Smooth muscle cell (in vitro differentiated cells): ENCODE data around the gene FHIP2A. TPM values are rescaled to one million over a fixed set of nuclear protein-coding genes. Genes with fewer than 3 reads are reported as not detected.

Source experiments
- DNase-seq: peaks from one replicate; lab custom pipeline; 2025; ENCODE audit not compliant: unreplicated experiment; lab: John Stamatoyannopoulos, UW
- H2AFZ ChIP-seq: fragments of 200-600 bp; sonication (generic); 2 replicates; pipeline ENCODE4 v1.6.0; 2016; ENCODE audit warnings: antibody characterized with exemption, low read depth, mild to moderate bottlenecking
- H3F3A ChIP-seq: fragments of 200-600 bp; sonication (generic); 2 replicates; pipeline ENCODE4 v1.6.0; 2017; ENCODE audit warnings: antibody characterized with exemption, low read depth
- H3K27ac ChIP-seq: fragments of 200-600 bp; sonication (generic); 2 replicates; pipeline ENCODE4 v1.5.1; 2016; ENCODE audit warnings: low read depth, mild to moderate bottlenecking
- H3K27me3 ChIP-seq: fragments of 200-600 bp; sonication (generic); 2 replicates; pipeline ENCODE4 v1.6.1; 2016; ENCODE audit warnings: low read depth, mild to moderate bottlenecking
- H3K36me3 ChIP-seq: fragments of 200-600 bp; sonication (generic); 2 replicates; pipeline ENCODE4 v1.5.1; 2016; ENCODE audit warnings: low read depth
- H3K4me1 ChIP-seq: fragments of 200-600 bp; sonication (generic); 2 replicates; pipeline ENCODE4 v1.5.1; 2016; ENCODE audit warnings: low read depth
- H3K4me2 ChIP-seq: fragments of 200-600 bp; sonication (generic); 2 replicates; pipeline ENCODE4 v1.6.0; 2016; ENCODE audit warnings: mild to moderate bottlenecking
- H3K4me3 ChIP-seq: fragments of 200-600 bp; sonication (generic); 2 replicates; pipeline ENCODE4 v1.5.1; 2016; ENCODE audit warnings: mild to moderate bottlenecking
- H3K79me2 ChIP-seq: fragments of 200-600 bp; sonication (generic); 2 replicates; pipeline ENCODE4 v1.6.0; 2016; ENCODE audit warnings: low read depth, mild to moderate bottlenecking
- H3K9ac ChIP-seq: fragments of 200-600 bp; sonication (generic); 2 replicates; pipeline ENCODE4 v1.6.0; 2016; ENCODE audit warnings: low read depth
- H3K9me3 ChIP-seq: fragments of 200-600 bp; sonication (generic); replicated peaks from 2 replicates; pipeline ENCODE4 v1.5.1; 2016; ENCODE audit warnings: low read depth
- H4K20me1 ChIP-seq: fragments of 200-600 bp; sonication (generic); 2 replicates; pipeline ENCODE4 v1.6.0; 2016; ENCODE audit warnings: low read depth
- CTCF ChIP-seq: fragments of 200-600 bp; sonication (generic); IDR thresholded peaks from 2 replicates; pipeline ENCODE4 v1.5.1; 2017; ENCODE audit warnings: borderline replicate concordance, mild to moderate bottlenecking, antibody characterized with exemption; ENCODE audit not compliant: insufficient read depth, poor library complexity, severe bottlenecking
- WGBS: methylation state at CpG from one replicate; pipeline ENCODE4 v1.1.7; 2016; ENCODE audit warnings: low lambda C conversion rate; 5-methylcytosine and 5-hydroxymethylcytosine counted together
- polyA plus RNA-seq: library from polyadenylated mRNA; unstranded; fragments of >200 nt; fragmentation: Nextera tagmentation; extraction: Ambion mirVana; gene quantifications from 2 replicates; pipeline ENCODE4 v1.2.1, GENCODE V29; 2016
- total RNA-seq: library from RNA; depleted of rRNA; stranded (reverse); fragments of >200 nt; gene quantifications from 2 replicates; pipeline ENCODE4 v1.2.3, GENCODE V29; 2014

Gene FHIP2A
- total and polyA plus RNA-seq, 2 experiments from 2014 or later, result 15.3 to 34.9 TPM

GRCh38 chr10:114824391-114824790, 2.8 kb downstream of the FHIP2A start:
- no peak for TF ChIP-seq CTCF
- Histone ChIP-seq H3K4me1 (peaks cover 15% of the 10 kb centered on the region), H3K4me3 (peak overlapping the region; percentile 98), H3K36me3 (no peaks in the 10 kb centered on the region), H3F3A (peaks cover 9% of the 10 kb centered on the region), H2AFZ (no peak overlapping the region), H3K27me3 (no peaks in the 10 kb centered on the region), H3K9ac (no peak overlapping the region), H3K4me2 (peak overlapping the region; percentile 93), H4K20me1 (peaks cover 66% of the 10 kb centered on the region), H3K9me3 (no peaks in the 10 kb centered on the region), H3K79me2 (peaks cover 67% of the 10 kb centered on the region), H3K27ac (no peak overlapping the region)
- no peak for DNase-seq
- 97% methylated on average over 1 of the region's 1 CpG for WGBS

DNA sequence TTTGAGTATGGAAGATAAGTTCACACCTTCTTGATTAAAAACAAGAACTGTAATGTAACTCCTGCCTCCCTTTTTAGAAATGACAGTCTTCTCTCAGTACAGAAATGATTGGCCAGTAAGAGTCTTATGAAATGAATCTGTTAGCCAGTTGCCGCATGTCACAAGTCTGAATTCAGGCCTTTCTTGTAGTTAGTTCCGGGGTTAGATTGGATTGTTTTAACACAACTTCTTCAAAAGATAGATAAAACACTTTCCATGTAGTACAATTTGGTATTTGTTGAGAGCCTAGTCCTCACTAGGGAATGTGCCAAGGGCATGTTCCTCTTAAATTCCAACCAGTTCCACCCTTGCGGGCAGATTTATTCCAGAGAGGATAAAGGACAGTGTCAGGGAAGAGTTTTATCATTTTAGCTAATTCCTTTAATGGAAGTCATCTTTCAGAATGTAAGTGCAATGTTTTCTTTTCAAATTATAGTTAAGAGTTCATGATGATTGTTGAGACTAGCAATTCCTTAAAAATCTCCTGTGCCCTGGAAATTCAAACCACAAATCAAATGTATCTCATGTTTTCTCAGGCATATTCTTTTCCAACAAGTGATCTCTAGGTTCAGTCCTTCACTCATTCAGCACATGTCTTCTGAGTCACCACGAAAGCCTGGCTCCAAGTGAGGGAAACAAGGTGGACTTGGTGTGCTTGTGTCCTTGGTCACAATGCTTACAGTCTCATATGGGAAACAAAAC, 4.1 kb downstream of the FHIP2A start:
- Histone ChIP-seq H3K9me3 (no peaks in the 10 kb centered on the region), H3K9ac (no peak overlapping the region), H3K4me3 (no peak overlapping the region), H3K27ac (peak overlapping the region; percentile 62), H3K79me2 (peaks cover 80% of the 10 kb centered on the region), H3F3A (peaks cover 9% of the 10 kb centered on the region), H3K27me3 (no peaks in the 10 kb centered on the region), H3K36me3 (no peaks in the 10 kb centered on the region), H3K4me2 (peak overlapping the region; percentile 93), H3K4me1 (peaks cover 15% of the 10 kb centered on the region), H4K20me1 (peaks cover 79% of the 10 kb centered on the region), H2AFZ (no peak overlapping the region)
- no peak for DNase-seq
- no peak for TF ChIP-seq CTCF
- WGBS, result 48% methylated on average over 4 of the region's 4 CpGs

DNA sequence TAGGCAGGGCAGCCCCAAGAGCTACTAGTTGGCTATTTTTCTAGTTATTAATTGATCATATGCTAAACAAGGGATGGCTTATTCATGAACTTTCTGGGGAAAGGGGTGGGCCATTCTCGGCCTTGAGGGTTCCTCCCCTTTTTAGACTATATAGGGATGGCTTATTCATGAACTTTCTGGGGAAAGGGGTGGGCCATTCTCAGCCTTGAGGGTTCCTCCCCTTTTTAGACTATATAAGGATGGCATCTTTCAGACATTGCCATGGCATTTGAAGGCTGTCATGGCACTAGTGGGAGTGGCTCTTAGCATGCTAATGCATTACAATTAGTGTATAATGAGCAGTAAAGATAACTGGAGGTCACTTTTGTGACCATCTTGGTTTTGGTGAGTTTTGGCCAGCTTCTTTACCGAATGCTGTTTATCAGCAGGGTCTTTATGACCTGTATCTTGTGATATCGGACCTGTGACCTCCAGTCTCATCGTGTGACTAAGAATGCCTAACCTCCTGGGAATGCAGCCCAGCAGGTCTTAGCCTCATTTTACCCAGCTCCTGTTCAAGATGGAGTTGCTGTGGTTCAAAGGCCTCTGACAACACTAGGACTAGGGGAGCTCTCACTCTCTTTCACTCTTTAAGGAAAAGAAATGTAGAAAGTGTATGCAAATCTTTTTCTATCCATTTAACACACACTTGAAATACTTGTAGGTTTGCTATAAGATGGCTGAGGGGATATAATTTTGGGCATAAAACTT, 7.8 kb downstream of the FHIP2A start:
- H3K36me3 ChIP-seq, result peaks cover 13% of the 10 kb centered on the region
- H3K4me3 ChIP-seq, result no peak overlapping the region
- 75% methylated on average over 4 of the region's 4 CpGs for WGBS
- no peaks in the 10 kb centered on the region for H3K27me3 ChIP-seq
- no peak overlapping the region for H2AFZ ChIP-seq
- DNase-seq, result no peak
- no peak for TF ChIP-seq CTCF
- no peak overlapping the region for H3K4me2 ChIP-seq
- H4K20me1 ChIP-seq, result peaks cover 99% of the 10 kb centered on the region
- no peaks in the 10 kb centered on the region for H3K9me3 ChIP-seq
- H3K4me1 ChIP-seq, result peaks cover 5% of the 10 kb centered on the region
- no peak overlapping the region for H3K27ac ChIP-seq
- H3K79me2 ChIP-seq, result peaks cover 66% of the 10 kb centered on the region
- H3F3A ChIP-seq, result peaks cover 9% of the 10 kb centered on the region
- H3K9ac ChIP-seq, result no peak overlapping the region
